Pancreas (tissue), 10 donors: ENCODE measurements around the gene LAMP2. TPM values are rescaled to one million over a fixed set of nuclear protein-coding genes. Genes with fewer than 3 reads are reported as not detected.

ENCODE experiments used
- ATAC-seq, 4 donors: fragments of 200-7000 bp; cut with Tn5 transposase; one replicate each; pipeline versions ENCODE4 v1.8.0 to v1.9.1; 2020; ENCODE audit warnings: mild to moderate bottlenecking in 4 of 4, moderate library complexity in 4 of 4
- DNase-seq, 6 donors: peaks; one replicate each; pipeline ENCODE4 v3.0.0-alpha.2; 2020
- FAIRE-seq: peaks from 2 replicates; lab custom pipeline; 2012; peaks lifted over from hg19 to GRCh38; lab: Jason Lieb, UNC
- H3K27ac ChIP-seq, 4 donors: fragments of 200-600 bp; sonication (generic); 1 replicate in 3 of 4; 2 replicates in 1 of 4; pipeline versions ENCODE4 v1.5.0 to v1.8.0; 2020
- H3K27me3 ChIP-seq, 4 donors: fragments of 200-600 bp; one replicate each; pipeline ENCODE4 v1.8.0; 2021
- H3K36me3 ChIP-seq, 3 donors: fragments of 200-600 bp; sonication (generic) in 1 of 3; one replicate each; pipeline versions ENCODE4 v1.5.0 to v1.8.0; 2020 to 2021
- H3K4me1 ChIP-seq, 3 donors: fragments of 200-600 bp; one replicate each; pipeline ENCODE4 v1.8.0; 2021
- H3K4me3 ChIP-seq, 4 donors: fragments of 200-600 bp; sonication (generic) in 2 of 4; one replicate each; pipeline versions ENCODE4 v1.5.0 to v1.8.0; 2020 to 2021
- H3K9me3 ChIP-seq, 4 donors: fragments of 200-600 bp; one replicate each; pipeline ENCODE4 v1.8.0; 2021
- CTCF ChIP-seq, 4 donors: fragments of 200-600 bp; sonication (generic) in 3 of 4; IDR thresholded peaks; one replicate each; pipeline versions ENCODE4 v1.5.0 to v1.8.0; 2021; ENCODE audit warnings: antibody characterized with exemption in 4 of 4
- WGBS, 2 donors: extraction: QIAGEN DNeasy Blood & Tissue Kit; methylation state at CpG; one replicate each; pipeline ENCODE4 v1.1.7; 2013; 5-methylcytosine and 5-hydroxymethylcytosine counted together
- intact Hi-C, 3 donors: fragments of 100-400 bp; cut with DNase I; formaldehyde crosslinking; loops; one replicate each; pipeline versions ENCODE4 v1.11.1 to v1.14.2; 2022
- polyA plus RNA-seq, 2 donors: library from polyadenylated mRNA; stranded (reverse); fragments of 200-250 nt; gene quantifications; one replicate each; pipeline ENCODE4 v1.2.3, GENCODE V29; 2013
- total RNA-seq, 6 donors: library from RNA; stranded (reverse); fragmentation: NEBNext Ultra II Directional in 4 of 6; extraction: Animal tissue kit (Norgen Biotek cat#: 25700) in 4 of 6; gene quantifications; one replicate each; pipeline versions ENCODE4 v1.2.1 to v1.2.4, GENCODE V29; 2021 to 2023
- donor health status: healthy with polysubstance abuse.
- donor health status: DM: no; HTN: no; CAD: no; lungs with moderate emphysema.
- donor health status: DM: no; HTN: no; CAD: no.
- donor health status: control.
- donor health status: control.
- donor health status: Bipolar disorder and iron deficiency.
- donor health status: DM: yes; HTN: yes; CAD: no.
- donor health status: DM: no; HTN: no; CAD: no.
- donor health status: DM: no; HTN: no; CAD: no.
- donor health status: DM: yes; HTN: yes; CAD: no.

The LAMP2 gene
- 10 to 100 TPM; 32.3 to 96.3 (median 43.9) TPM for total RNA-seq
- polyA plus RNA-seq, result 10 to 100 TPM; 14.1 to 43.1 TPM

- peak within 1 kb of the TSS; percentile 33 to 53 (median 42) for H3K4me3 ChIP-seq
- no peaks in the 10 kb centered on the region for H3K27me3 ChIP-seq
- FAIRE-seq (no peak), DNase-seq (peak; percentile 84 to 91 (median 88)), ATAC-seq (peak; percentile 95 to 97 (median 96))
- WGBS, 2 donors, result 0 to 28% methylated on average over 50 of the region's 50 CpGs
- TF ChIP-seq CTCF (IDR thresholded peaks at IDR 0.05), result no peak
- intact Hi-C loops, result no loop called here
- H3K36me3 ChIP-seq, result no peaks in the 10 kb centered on the region
- H3K4me1 ChIP-seq, result peaks cover 5 to 11% (median 5%) of the 10 kb centered on the region in 3 donors
- H3K27ac ChIP-seq, result peak within 1 kb of the TSS; percentile 70 to 94 (median 85)
- no peaks in the 10 kb centered on the region for H3K9me3 ChIP-seq
Observed at GRCh38 chrX:120468825-120469525, at the start of gene LAMP2. Gene LAMP2, minus strand, starts transcription at chrX:120469296. Its CDS starts 127 bp downstream, at chrX:120469169.

GRCh38 chrX:120517936-120518335 is 48.8 kb upstream of the LAMP2 start:
- peaks cover 0 to 7% (median 2%) of the 10 kb centered on the region in 3 donors for H3K4me1 ChIP-seq
- H3K36me3 ChIP-seq, result no peaks in the 10 kb centered on the region
- no peak for TF ChIP-seq CTCF (IDR thresholded peaks at IDR 0.05)
- no peaks in the 10 kb centered on the region for H3K27me3 ChIP-seq
- no peak for FAIRE-seq
- intact Hi-C loops, result no loop called here
- ATAC-seq, result no peak
- no peak for DNase-seq
- H3K27ac ChIP-seq, result no peak overlapping the region
- WGBS, 2 donors, result 92 to 95% methylated on average over 3 of the region's 3 CpGs
- H3K9me3 ChIP-seq, result no peaks in the 10 kb centered on the region
- H3K4me3 ChIP-seq, result no peak overlapping the region

- intact Hi-C loops, result no loop called here
- DNase-seq (peak in 1 of 6 donors; percentile 12), ATAC-seq (peak; percentile 49 to 81 (median 76)), FAIRE-seq (no peak)
- Histone ChIP-seq H3K36me3 (no peaks in the 10 kb centered on the region), H3K27ac (no peak overlapping the region), H3K4me3 (no peak overlapping the region), H3K9me3 (no peaks in the 10 kb centered on the region), H3K27me3 (no peaks in the 10 kb centered on the region), H3K4me1 (peaks cover 3 to 8% (median 4%) of the 10 kb centered on the region in 3 donors)
- TF ChIP-seq CTCF (IDR thresholded peaks at IDR 0.05), result no peak
- WGBS, 2 donors, result 10 to 21% methylated on average over 1 of the region's 1 CpG
Observed at GRCh38 chrX:120514236-120514635, 45.1 kb upstream of the LAMP2 start.

GRCh38 chrX:120512627-120513026 is 43.5 kb upstream of the LAMP2 start:
- H3K36me3 ChIP-seq, result no peaks in the 10 kb centered on the region
- WGBS, 2 donors, result 9 to 10% methylated on average over 2 of the region's 2 CpGs
- peak; percentile 87 to 92 (median 89) for ATAC-seq

More at GRCh38 chrX:120512627-120513026, 43.5 kb upstream of the LAMP2 start:
- intact Hi-C loops, result no loop called here
- Histone ChIP-seq H3K27me3 (no peaks in the 10 kb centered on the region), H3K27ac (peak overlapping the region in 3 of 4 donors; percentile 33 to 64 (median 61)), H3K4me1 (peaks cover 3 to 8% (median 4%) of the 10 kb centered on the region in 3 donors), H3K4me3 (no peak overlapping the region), H3K9me3 (no peaks in the 10 kb centered on the region)
- FAIRE-seq, result no peak
- TF ChIP-seq CTCF (IDR thresholded peaks at IDR 0.05), result no peak
- peak in 3 of 6 donors; percentile 22 to 32 (median 25) for DNase-seq
